ENCODE results near the gene HARS2.
A peak's percentile ranks its signal among the peaks of the same experiment; 100 is the strongest.
"Not testable (repeated sequence)": the region's sequence is repeated elsewhere in the genome, so short reads cannot be mapped to it uniquely, and the experiment has no call there.

Gene HARS2

GRCh38 chr5:140690941-140691924 is at the start of gene HARS2, which contains the start of gene HARS1:
HARS2 (plus strand) TSS chr5:140691455; CDS start chr5:140691649, 194 bp downstream.
HARS1 (minus strand) TSS chr5:140691370; CDS start chr5:140691304, 66 bp downstream.
- peak; percentile 94 to 97 (median 96) for DNase-seq

- no peak for DNase-seq
Measured at GRCh38 chr5:140641716-140642115, 49.5 kb upstream of the HARS2 start.

- DNase-seq, result no peak
Measured at GRCh38 chr5:140642718-140643117, 48.5 kb upstream of the HARS2 start.

- DNase-seq, result peak in 1 of 3 donors; percentile 82
Measured at GRCh38 chr5:140647042-140647419, 44.2 kb upstream of the HARS2 start.

GRCh38 chr5:140658870-140659269 is 32.4 kb upstream of the HARS2 start:
- no peak for DNase-seq

- DNase-seq, result not testable (repeated sequence)
Measured at GRCh38 chr5:140660371-140660770, 30.9 kb upstream of the HARS2 start.

- DNase-seq, result no peak
Measured at GRCh38 chr5:140664030-140664358, 27.3 kb upstream of the HARS2 start.

GRCh38 chr5:140664359-140665119 is 26.7 kb upstream of the HARS2 start, which contains the start of gene WDR55:
WDR55 (plus strand) TSS chr5:140664904; CDS start chr5:140664913, 9 bp downstream.
- peak; percentile 97 to 98 (median 97) for DNase-seq

GRCh38 chr5:140671035-140671434 is 20.2 kb upstream of the HARS2 start:
- not testable (repeated sequence) for DNase-seq

GRCh38 chr5:140671472-140672125 is 19.7 kb upstream of the HARS2 start:
- DNase-seq, result no peak

GRCh38 chr5:140672455-140673186 is 18.6 kb upstream of the HARS2 start:
- DNase-seq, result peak; percentile 51 to 75 (median 53)

- no peak for DNase-seq
Measured at GRCh38 chr5:140673187-140673976, 17.9 kb upstream of the HARS2 start, which contains the start of gene DND1. DND1 (minus strand) TSS chr5:140673576; CDS start chr5:140673542, 34 bp downstream.

GRCh38 chr5:140674211-140674610 is 17.0 kb upstream of the HARS2 start:
- no peak for DNase-seq

GRCh38 chr5:140674629-140675028 is 16.6 kb upstream of the HARS2 start:
- DNase-seq, result no peak

GRCh38 chr5:140677947-140678346 is 13.3 kb upstream of the HARS2 start:
- DNase-seq, result peak in 2 of 3 donors; percentile 2 to 39

- DNase-seq, result no peak
Measured at GRCh38 chr5:140678993-140679392, 12.3 kb upstream of the HARS2 start.

- no peak for DNase-seq
Measured at GRCh38 chr5:140690376-140690932, 801 bp upstream of the HARS2 start.

- DNase-seq, result no peak
Measured at GRCh38 chr5:140694276-140694675, 3.0 kb downstream of the HARS2 start.

GRCh38 chr5:140696891-140697492 is 5.7 kb downstream of the HARS2 start:
- DNase-seq, result no peak
